GM18909 (cell line): ENCODE data around the gene NINJ1.

Source experiments
- ATAC-seq: cut with Tn5 transposase; IDR thresholded peaks from one replicate; pipeline ENCODE4 v1.9.1; 2021; ENCODE audit warnings: mild to moderate bottlenecking; ENCODE audit not compliant: unreplicated experiment, poor library complexity

Gene NINJ1

GRCh38 chr9:93134740-93135444, 841 bp upstream of the NINJ1 start:
- no peak for ATAC-seq

GRCh38 chr9:93133681-93134014, 403 bp downstream of the NINJ1 start:
- peak; percentile 50 for ATAC-seq

GRCh38 chr9:93132946-93133680, 938 bp downstream of the NINJ1 start:
- no peak for ATAC-seq

GRCh38 chr9:93132287-93132927, 1.6 kb downstream of the NINJ1 start:
- no peak for ATAC-seq

- no peak for ATAC-seq
Observed at GRCh38 chr9:93131599-93132286, 2.3 kb downstream of the NINJ1 start.

- no peak for ATAC-seq
Observed at GRCh38 chr9:93130861-93131481, 3.1 kb downstream of the NINJ1 start.

- ATAC-seq: no peak
Observed at GRCh38 chr9:93129691-93130500, 4.2 kb downstream of the NINJ1 start.

- no peak for ATAC-seq
Observed at GRCh38 chr9:93129286-93129685, 4.8 kb downstream of the NINJ1 start.

GRCh38 chr9:93128715-93129224, 5.3 kb downstream of the NINJ1 start:
- no peak for ATAC-seq

GRCh38 chr9:93128011-93128714, 5.9 kb downstream of the NINJ1 start:
- ATAC-seq: no peak

- ATAC-seq: no peak
Observed at GRCh38 chr9:93127395-93127911, 6.6 kb downstream of the NINJ1 start.

GRCh38 chr9:93126825-93127368, 7.2 kb downstream of the NINJ1 start:
- no peak for ATAC-seq

- no peak for ATAC-seq
Observed at GRCh38 chr9:93126151-93126781, 7.8 kb downstream of the NINJ1 start.

GRCh38 chr9:93125331-93125894, 8.6 kb downstream of the NINJ1 start:
- ATAC-seq: no peak

- ATAC-seq: no peak
Observed at GRCh38 chr9:93124793-93125192, 9.3 kb downstream of the NINJ1 start.

GRCh38 chr9:93123561-93124283, 10.3 kb downstream of the NINJ1 start:
- no peak for ATAC-seq

GRCh38 chr9:93122721-93123221, 11.3 kb downstream of the NINJ1 start:
- ATAC-seq: no peak
